Measurements from ENCODE around the gene NUAK2.

NUAK2 gene

GRCh38 chr1:205359771-205360565 is 38.4 kb upstream of the NUAK2 start:
- TF ChIP-seq CTCF (IDR thresholded peaks at IDR 0.05; ENCODE audit: extremely low read depth, missing control alignments), result no peak

DNA sequence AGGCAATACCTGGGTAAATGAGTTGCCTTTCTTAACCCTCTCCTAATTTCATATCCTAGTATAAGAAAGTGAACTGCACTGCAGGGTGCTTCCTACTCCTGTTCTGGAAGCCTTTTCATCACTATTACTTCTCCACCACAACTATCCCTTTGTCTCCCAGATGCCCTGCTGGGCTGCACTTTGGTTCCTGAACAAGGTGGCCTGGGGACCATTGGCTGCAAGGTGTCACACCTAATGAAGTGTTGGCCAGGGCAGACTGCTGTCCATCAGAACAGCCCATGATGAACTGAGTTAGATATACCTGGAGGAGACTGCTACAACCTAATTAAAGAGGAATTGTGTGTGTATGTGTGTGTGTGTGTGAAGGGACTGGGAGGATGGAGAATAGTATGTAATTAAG is 37.0 kb upstream of the NUAK2 start:
- TF ChIP-seq CTCF (IDR thresholded peaks at IDR 0.05; ENCODE audit: extremely low read depth, missing control alignments), result no peak
- no peak for DNase-seq (ENCODE audit: low spot score)

More at GRCh38 chr1:205359771-205360565, 38.4 kb upstream of the NUAK2 start:
- no peak for DNase-seq (ENCODE audit: low spot score)

- no peak for TF ChIP-seq CTCF (IDR thresholded peaks at IDR 0.05; ENCODE audit: extremely low read depth, missing control alignments)
- DNase-seq (ENCODE audit: low spot score), result no peak
Observed at GRCh38 chr1:205357567-205357966, 36.0 kb upstream of the NUAK2 start.

- no peak for DNase-seq (ENCODE audit: low spot score)
- TF ChIP-seq CTCF (IDR thresholded peaks at IDR 0.05; ENCODE audit: extremely low read depth, missing control alignments), result no peak
Observed at GRCh38 chr1:205356440-205357139, 35.0 kb upstream of the NUAK2 start, which contains the start of gene KLHDC8A. KLHDC8A (minus strand) TSS chr1:205356922; CDS start chr1:205343604, 13,318 bp downstream.

DNA sequence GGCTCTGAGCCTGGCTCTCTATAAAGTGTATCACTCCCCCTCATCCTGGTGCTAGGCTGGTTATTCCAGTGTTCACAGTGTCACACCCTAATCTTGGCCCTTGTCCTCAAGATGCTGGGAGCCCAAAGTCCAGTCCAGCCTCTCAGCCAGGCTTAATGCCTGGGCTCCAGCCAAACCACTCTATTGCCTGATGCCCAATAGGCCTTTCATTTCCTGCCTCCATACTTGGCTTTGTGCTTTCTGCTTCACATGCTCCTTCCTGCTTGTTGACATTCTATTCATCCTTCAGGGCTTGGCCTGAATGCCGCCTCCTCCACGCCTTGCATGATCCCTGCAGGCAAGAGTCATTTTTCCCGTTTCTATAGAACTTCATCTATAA is 33.5 kb upstream of the NUAK2 start:
- no peak for TF ChIP-seq CTCF (IDR thresholded peaks at IDR 0.05; ENCODE audit: extremely low read depth, missing control alignments)
- DNase-seq (ENCODE audit: low spot score), result no peak

- DNase-seq (ENCODE audit: low spot score), result peak; percentile 63
- TF ChIP-seq CTCF (IDR thresholded peaks at IDR 0.05; ENCODE audit: extremely low read depth, missing control alignments), result peak; percentile 71
Observed at GRCh38 chr1:205354259-205355074, 32.9 kb upstream of the NUAK2 start.

Measured in GM20000 (cell line).